HEK293 (cell line): ENCODE measurements around the gene PAK5.
A peak's percentile ranks its signal among the peaks of the same experiment; 100 is the strongest.

Experiments
- CTCF ChIA-PET: fragments of 350-600 bp; formaldehyde crosslinking; extraction: SDS; loops from one replicate; lab custom pipeline; 2021; ENCODE audit warnings: antibody characterized with exemption; lab: Yijun Ruan, JAX
- POLR2A ChIA-PET: fragments of 300-600 bp; formaldehyde crosslinking; extraction: SDS; loops from one replicate; lab custom pipeline; 2020; ENCODE audit warnings: antibody characterized with exemption, inconsistent platforms; lab: Yijun Ruan, JAX
- H3K27ac ChIP-seq: fragments of 200-500 bp; sonication (Bioruptor generic); 2 replicates; pipeline ENCODE4 v1.5.1; 2014; ENCODE audit warnings: low read depth, low read length, control low read depth, inconsistent platforms; ENCODE audit errors: extremely low read depth
- H3K36me3 ChIP-seq, 2 experiments: fragments of 200-500 bp in 1 of 2; sonication (Bioruptor generic) in 1 of 2; 1 replicate in 1 of 2; 2 replicates in 1 of 2; pipeline ENCODE4 v1.5.1; 2014 to 2017; ENCODE audit warnings: inconsistent platforms in 2 of 2, low read length in 2 of 2; ENCODE audit not compliant: control insufficient read depth in 2 of 2, insufficient read depth in 1 of 2
- H3K4me1 ChIP-seq: fragments of 200-500 bp; sonication (Bioruptor generic); 2 replicates; pipeline ENCODE4 v1.5.1; 2014; ENCODE audit warnings: mild to moderate bottlenecking, low read length, inconsistent platforms; ENCODE audit not compliant: control insufficient read depth, insufficient read depth
- H3K4me3 ChIP-seq: 2 replicates; pipeline ENCODE4 v1.5.1; 2011; ENCODE audit warnings: low read depth, mild to moderate bottlenecking, control low read depth, low read length, moderate library complexity
- H3K9me3 ChIP-seq: fragments of 200-500 bp; sonication (Bioruptor generic); 2 replicates; pipeline ENCODE4 v1.5.1; 2014; ENCODE audit warnings: low read depth, low read length, inconsistent platforms; ENCODE audit not compliant: control insufficient read depth, insufficient read depth
- CTCF ChIP-seq: fragments of 450-650 bp; formaldehyde crosslinking; IDR thresholded peaks from 2 replicates; pipeline ENCODE4 v1.5.1; 2016; ENCODE audit warnings: missing biosample characterization, missing genetic modification characterization
- HIC1 ChIP-seq: fragments of 450-650 bp; formaldehyde crosslinking; IDR thresholded peaks from 2 replicates; pipeline ENCODE4 v1.5.1; 2016; ENCODE audit warnings: missing biosample characterization, missing genetic modification characterization
- TCF7L2 ChIP-seq: IDR thresholded peaks from 2 replicates; pipeline ENCODE4 v1.6.1; 2011; ENCODE audit warnings: low read depth, mild to moderate bottlenecking, inconsistent platforms, low read length, moderate library complexity, borderline replicate concordance
- ZBTB26 ChIP-seq: fragments of 450-650 bp; formaldehyde crosslinking; optimal IDR thresholded peaks from 2 replicates; pipeline ENCODE3; 2016; ENCODE audit warnings: missing biosample characterization, mild to moderate bottlenecking, missing genetic modification characterization
- ZBTB44 ChIP-seq: fragments of 450-650 bp; IDR thresholded peaks from 2 replicates; pipeline ENCODE4 v1.5.1; 2018; ENCODE audit warnings: missing biosample characterization, mild to moderate bottlenecking, missing genetic modification characterization
- ZBTB8A ChIP-seq: fragments of 450-650 bp; formaldehyde crosslinking; IDR thresholded peaks from 2 replicates; pipeline ENCODE4 v1.5.1; 2016; ENCODE audit warnings: missing biosample characterization, missing genetic modification characterization
- ZNF302 ChIP-seq: fragments of 450-650 bp; formaldehyde crosslinking; IDR thresholded peaks from 2 replicates; pipeline ENCODE4 v1.5.1; 2016; ENCODE audit warnings: missing biosample characterization, missing genetic modification characterization, low read depth
- ZNF341 ChIP-seq: fragments of 450-650 bp; formaldehyde crosslinking; IDR thresholded peaks from 2 replicates; pipeline ENCODE4; 2016; ENCODE audit warnings: low read depth, missing biosample characterization, missing genetic modification characterization
- ZNF518A ChIP-seq: fragments of 450-650 bp; formaldehyde crosslinking; conservative IDR thresholded peaks from 2 replicates; pipeline ENCODE4 v1.5.1; 2016; ENCODE audit warnings: low read depth, missing biosample characterization, missing genetic modification characterization
- ZNF544 ChIP-seq: fragments of 450-650 bp; formaldehyde crosslinking; IDR thresholded peaks from 2 replicates; pipeline ENCODE4 v1.5.0; 2017; ENCODE audit warnings: missing biosample characterization, missing genetic modification characterization
- ZNF600 ChIP-seq: fragments of 450-650 bp; formaldehyde crosslinking; IDR thresholded peaks from 2 replicates; pipeline ENCODE4 v1.5.1; 2016; ENCODE audit warnings: missing biosample characterization, missing genetic modification characterization
- ZNF639 ChIP-seq: fragments of 450-650 bp; formaldehyde crosslinking; IDR thresholded peaks from 2 replicates; pipeline ENCODE4 v1.5.1; 2016; ENCODE audit warnings: missing biosample characterization, missing genetic modification characterization
- ZNF654 ChIP-seq: fragments of 450-650 bp; formaldehyde crosslinking; IDR thresholded peaks from 2 replicates; pipeline ENCODE4 v1.5.1; 2016; ENCODE audit warnings: low read depth, missing biosample characterization, missing genetic modification characterization
- ZNF692 ChIP-seq: fragments of 450-650 bp; formaldehyde crosslinking; IDR thresholded peaks from 2 replicates; pipeline ENCODE4 v1.5.1; 2016; ENCODE audit warnings: missing biosample characterization, missing genetic modification characterization
- ZNF792 ChIP-seq: fragments of 450-650 bp; formaldehyde crosslinking; IDR thresholded peaks from 2 replicates; pipeline ENCODE4 v1.5.1; 2016; ENCODE audit warnings: missing biosample characterization, missing genetic modification characterization

The PAK5 gene

GRCh38 chr20:9627219-9627618 is 211.7 kb downstream of the PAK5 start (continued):
- TF ChIP-seq ZNF518A (tag by site-specific recombination) (no peak), ZNF544 (tag by site-specific recombination) (no peak), ZBTB44 (no peak), ZNF639 (no peak), TCF7L2 (no peak), ZNF302 (tag by site-specific recombination) (no peak), ZNF792 (no peak)

GRCh38 chr20:9626357-9626756 is 212.5 kb downstream of the PAK5 start:
- CTCF ChIA-PET = interaction anchor here (0.5 kb wide), 1 partner anchor 74 kb away, joined by 3 read pairs; no protein-coding TSS in a partner anchor
- H3K9me3 ChIP-seq = no peaks in the 10 kb centered on the region
- no peaks in the 10 kb centered on the region for H3K36me3 ChIP-seq
- H3K4me3 ChIP-seq = no peak overlapping the region
- TF ChIP-seq ZBTB8A (tag by site-specific recombination) (no peak), ZNF692 (tag by site-specific recombination) (no peak)
- POLR2A ChIA-PET = no interaction called here
- no peaks in the 10 kb centered on the region for H3K4me1 ChIP-seq
- H3K27ac ChIP-seq = no peak overlapping the region

- TF ChIP-seq HIC1 (tag by site-specific recombination) (no peak), ZNF341 (peak; percentile 54), CTCF (tag by site-specific recombination) (peak; percentile 42; the same call in 1 of the 2 replicates), ZNF654 (tag by site-specific recombination) (peak; percentile 93), ZBTB26 (tag by site-specific recombination) (no peak), ZNF600 (tag by site-specific recombination) (0 out of 2 replicates have a peak, but pooled peaks have one; percentile 15)
- TF ChIP-seq, all 188 proteins: peak for 4
- ChIA-PET CTCF (interaction anchor here (0.6 to 5.1 kb wide), 39 partner anchors 10 to 1924 kb away, joined by 3 to 41 read pairs (median 4); no protein-coding TSS in a partner anchor), POLR2A (no interaction called here)
- Histone ChIP-seq H3K27ac (no peak overlapping the region), H3K36me3 (no peaks in the 10 kb centered on the region), H3K9me3 (no peaks in the 10 kb centered on the region), H3K4me1 (no peaks in the 10 kb centered on the region), H3K4me3 (no peak overlapping the region)
Observed at GRCh38 chr20:9617940-9618339, 220.9 kb downstream of the PAK5 start.
